Neural progenitor cell (in vitro differentiated cells): ENCODE measurements around the gene CPA4. TPM values are rescaled to one million over a fixed set of nuclear protein-coding genes. Genes with fewer than 3 reads are reported as not detected.

Source experiments
- DNase-seq: peaks from one replicate; pipeline ENCODE4 v3.0.0-alpha.2; 2016; ENCODE audit warnings: low spot score
- H2AFZ ChIP-seq: fragments of 200-600 bp; sonication (generic); replicated peaks from 2 replicates; pipeline ENCODE4 v1.6.1; 2016; ENCODE audit warnings: antibody characterized with exemption
- H3F3A ChIP-seq: fragments of 200-600 bp; sonication (generic); 2 replicates; pipeline ENCODE4 v1.6.1; 2016; ENCODE audit warnings: antibody characterized with exemption, low read depth
- H3K27ac ChIP-seq: fragments of 200-600 bp; sonication (generic); 2 replicates; pipeline ENCODE4 v1.5.1; 2016; ENCODE audit warnings: mild to moderate bottlenecking
- H3K27me3 ChIP-seq: fragments of 200-600 bp; sonication (generic); 2 replicates; pipeline ENCODE4 v1.6.1; 2016; ENCODE audit warnings: mild to moderate bottlenecking, moderate library complexity
- H3K36me3 ChIP-seq: fragments of 200-600 bp; sonication (generic); 2 replicates; pipeline ENCODE4 v1.5.1; 2016
- H3K4me1 ChIP-seq: fragments of 200-600 bp; sonication (generic); 2 replicates; pipeline ENCODE4 v1.6.1; 2016; ENCODE audit warnings: mixed run types
- H3K4me2 ChIP-seq: fragments of 200-600 bp; sonication (generic); 2 replicates; pipeline ENCODE4 v1.6.1; 2016
- H3K4me3 ChIP-seq: fragments of 200-600 bp; sonication (generic); 2 replicates; pipeline ENCODE4 v1.5.1; 2016
- H3K79me2 ChIP-seq: fragments of 200-600 bp; sonication (generic); 2 replicates; pipeline ENCODE4 v1.6.1; 2016; ENCODE audit warnings: low read depth
- H3K9ac ChIP-seq: fragments of 200-600 bp; sonication (generic); 2 replicates; pipeline ENCODE4 v1.6.1; 2016
- H3K9me3 ChIP-seq: fragments of 200-600 bp; sonication (generic); 2 replicates; pipeline ENCODE4 v1.5.1; 2016; ENCODE audit warnings: low read depth
- H4K20me1 ChIP-seq: fragments of 200-600 bp; sonication (generic); 2 replicates; pipeline ENCODE4 v1.6.1; 2016; ENCODE audit warnings: low read depth
- H3K27ac Mint-ChIP-seq: 3 replicates; pipeline ENCODE4 v1.8.0; 2021; ENCODE audit warnings: mixed read lengths
- H3K27me3 Mint-ChIP-seq: 2 replicates; pipeline ENCODE4 v1.8.0; 2022; ENCODE audit warnings: low read depth, mild to moderate bottlenecking, inconsistent platforms, moderate library complexity, mixed read lengths; ENCODE audit not compliant: insufficient read depth
- H3K36me3 Mint-ChIP-seq: 3 replicates; pipeline ENCODE4 v1.8.0; 2021; ENCODE audit warnings: mixed read lengths
- H3K4me1 Mint-ChIP-seq: 3 replicates; pipeline ENCODE4 v1.8.0; 2021; ENCODE audit warnings: mixed read lengths
- H3K4me3 Mint-ChIP-seq: 3 replicates; pipeline ENCODE4 v1.8.0; 2021; ENCODE audit warnings: mild to moderate bottlenecking, moderate library complexity, mixed read lengths
- H3K9me3 Mint-ChIP-seq: 3 replicates; pipeline ENCODE4 v1.8.0; 2020; ENCODE audit warnings: mixed read lengths
- CTCF ChIP-seq: fragments of 200-600 bp; sonication (generic); IDR thresholded peaks from 2 replicates; pipeline ENCODE4 v1.5.1; 2017; ENCODE audit warnings: antibody characterized with exemption, mild to moderate bottlenecking
- EZH2 ChIP-seq: fragments of 200-600 bp; sonication (generic); IDR thresholded peaks from 2 replicates; pipeline ENCODE4 v1.6.1; 2017; ENCODE audit warnings: antibody characterized with exemption, mild to moderate bottlenecking, moderate library complexity
- EZH2phosphoT487 ChIP-seq: fragments of 200-600 bp; sonication (generic); IDR thresholded peaks from 2 replicates; pipeline ENCODE4 v1.6.1; 2017; ENCODE audit warnings: antibody characterized with exemption
- total RNA-seq: library from RNA; depleted of rRNA; stranded (reverse); fragments of >200 nt; gene quantifications from 2 replicates; pipeline ENCODE4 v1.2.3, GENCODE V29; 2015; ENCODE audit warnings: low replicate concordance

Gene CPA4
- total RNA-seq, 1 donor from 2014 or later = not detected

- no peak overlapping the region for H3K27ac Mint-ChIP-seq
Measured at GRCh38 chr7:130305433-130306042, 12.6 kb downstream of the CPA4 start.

GRCh38 chr7:130309986-130310385, 17.0 kb downstream of the CPA4 start:
- no peak for TF ChIP-seq EZH2
- no peak for TF ChIP-seq CTCF
- no peak for TF ChIP-seq EZH2phosphoT487
- Mint-ChIP-seq H3K27ac (no peak overlapping the region), H3K36me3 (no peaks in the 10 kb centered on the region), H3K4me1 (no peaks in the 10 kb centered on the region), H3K9me3 (peaks cover 12% of the 10 kb centered on the region), H3K27me3 (peaks cover 8% of the 10 kb centered on the region), H3K4me3 (no peak overlapping the region)
- no peak overlapping the region for H2AFZ ChIP-seq
- H3K4me1 ChIP-seq = no peaks in the 10 kb centered on the region
- no peaks in the 10 kb centered on the region for H3F3A ChIP-seq
- H4K20me1 ChIP-seq = no peaks in the 10 kb centered on the region
- H3K36me3 ChIP-seq = no peaks in the 10 kb centered on the region
- no peak overlapping the region for H3K4me3 ChIP-seq
- H3K9me3 ChIP-seq = no peaks in the 10 kb centered on the region
- H3K79me2 ChIP-seq = no peaks in the 10 kb centered on the region
- no peak for DNase-seq
- H3K27ac ChIP-seq = no peak overlapping the region
- no peak overlapping the region for H3K9ac ChIP-seq
- H3K27me3 ChIP-seq = no peaks in the 10 kb centered on the region
- no peak overlapping the region for H3K4me2 ChIP-seq

More at GRCh38 chr7:130305433-130306042, 12.6 kb downstream of the CPA4 start:
- no peak for TF ChIP-seq CTCF
- TF ChIP-seq EZH2phosphoT487 = no peak
- TF ChIP-seq EZH2 = no peak
- DNase-seq = no peak
- Histone ChIP-seq H3K4me3 (no peak overlapping the region), H3K36me3 (no peaks in the 10 kb centered on the region), H3F3A (no peaks in the 10 kb centered on the region), H3K79me2 (no peaks in the 10 kb centered on the region), H3K9ac (no peak overlapping the region), H3K27ac (no peak overlapping the region), H2AFZ (peak overlapping the region; percentile 50), H3K9me3 (no peaks in the 10 kb centered on the region), H3K4me2 (no peak overlapping the region), H3K27me3 (no peaks in the 10 kb centered on the region), H3K4me1 (no peaks in the 10 kb centered on the region), H4K20me1 (no peaks in the 10 kb centered on the region)
- peaks cover 6% of the 10 kb centered on the region for H3K9me3 Mint-ChIP-seq
- H3K36me3 Mint-ChIP-seq = no peaks in the 10 kb centered on the region
- H3K4me3 Mint-ChIP-seq = no peak overlapping the region
- peaks cover 3% of the 10 kb centered on the region for H3K4me1 Mint-ChIP-seq
- peaks cover 11% of the 10 kb centered on the region for H3K27me3 Mint-ChIP-seq

GRCh38 chr7:130314305-130314704, 21.3 kb downstream of the CPA4 start:
- Mint-ChIP-seq H3K36me3 (no peaks in the 10 kb centered on the region), H3K4me3 (no peak overlapping the region), H3K4me1 (peaks cover 6% of the 10 kb centered on the region), H3K27me3 (peaks cover 10% of the 10 kb centered on the region), H3K27ac (no peak overlapping the region), H3K9me3 (peaks cover 15% of the 10 kb centered on the region)
- Histone ChIP-seq H3K36me3 (no peaks in the 10 kb centered on the region), H3F3A (no peaks in the 10 kb centered on the region), H3K27ac (no peak overlapping the region), H3K9ac (no peak overlapping the region), H3K4me3 (no peak overlapping the region), H3K9me3 (no peaks in the 10 kb centered on the region), H2AFZ (no peak overlapping the region), H4K20me1 (no peaks in the 10 kb centered on the region), H3K4me2 (no peak overlapping the region), H3K4me1 (no peaks in the 10 kb centered on the region), H3K27me3 (no peaks in the 10 kb centered on the region), H3K79me2 (no peaks in the 10 kb centered on the region)
- no peak for DNase-seq
- TF ChIP-seq CTCF (no peak), EZH2phosphoT487 (no peak), EZH2 (no peak)
